Spleen (tissue), 7 donors: ENCODE results near the gene ST6GALNAC2.

Experiments used
- CTCF ChIP-seq, 11 experiments: fragments of 200-600 bp in 7 of 11; fragments of 450-650 bp in 4 of 11; sonication (generic) in 4 of 11; IDR thresholded peaks in 8 of 11; conservative IDR thresholded peaks in 3 of 11; 1 replicate in 7 of 11; 2 replicates in 4 of 11; pipeline versions ENCODE4 v1.4.0 to v1.8.0; 2016 to 2021; ENCODE audit warnings: antibody characterized with exemption in 11 of 11, inconsistent platforms in 4 of 11, mild to moderate bottlenecking in 1 of 11
- POLR2A ChIP-seq, 3 donors: fragments of 450-650 bp; IDR thresholded peaks; one replicate each; pipeline ENCODE4 v1.5.1; 2017; ENCODE audit warnings: antibody characterized with exemption in 3 of 3, mild to moderate bottlenecking in 1 of 3
- donor health status: DM: no; HTN: no; CAD: no; lungs with moderate emphysema.
- donor health status: DM: no; HTN: no; CAD: no.
- donor health status: DM: no; HTN: no; CAD: no.

- TF ChIP-seq CTCF (IDR thresholded peaks at IDR 0.05 in 8 of 11, conservative IDR thresholded peaks at IDR 0.05 in 3 of 11): no peak
- TF ChIP-seq POLR2A (IDR thresholded peaks at IDR 0.05): no peak
Measured at GRCh38 chr17:76519048-76519966, 66.4 kb downstream of the ST6GALNAC2 start.
